ENCODE data around the gene EML3. TPM values are rescaled to one million over a fixed set of nuclear protein-coding genes. Genes with fewer than 3 reads are reported as not detected.

Gene EML3
- total and polyA plus RNA-seq, 7 experiments from 2014 or later, result 14.6 to 209 (median 169) TPM

DNA sequence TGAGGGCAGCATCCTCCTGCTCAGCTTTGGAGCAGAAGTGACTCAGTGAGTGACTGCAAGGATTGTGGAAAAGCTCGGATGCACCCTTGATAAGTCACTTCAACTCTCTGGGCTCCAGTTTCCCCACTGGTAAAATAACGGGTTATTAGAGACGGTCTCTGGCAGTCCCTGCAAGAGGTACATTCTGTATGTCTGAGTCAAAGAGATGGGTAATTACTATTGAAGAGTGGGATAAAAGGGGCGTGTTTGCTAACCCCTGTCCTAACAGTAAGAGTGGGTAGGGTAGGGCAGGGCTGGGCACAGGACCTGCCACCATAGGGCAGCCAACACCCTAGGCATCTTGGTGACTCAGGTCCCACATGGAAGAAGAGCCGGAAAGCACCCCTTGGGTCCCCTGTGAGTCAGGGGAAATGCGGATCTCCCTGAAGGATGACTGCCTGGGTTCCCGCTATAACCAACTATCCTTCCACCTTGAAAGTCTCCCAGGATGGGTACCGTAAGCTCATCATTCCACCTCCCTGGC is 58.7 kb downstream of the EML3 start:
- H3K9me3 Mint-ChIP-seq, result peaks cover 0 to 5% (median 0%) of the 10 kb centered on the region in 11 donors
- no peak for DNase-seq
- peaks cover 0 to 10% (median 0%) of the 10 kb centered on the region in 5 donors for H3K27me3 Mint-ChIP-seq
- H3K4me3 Mint-ChIP-seq, result peak overlapping the region in 9 of 10 donors; percentile 38 to 91 (median 85)
- H3K4me3 ChIP-seq (ENCODE audit: low read length), result peak overlapping the region; percentile 16
- H3K36me3 Mint-ChIP-seq, result peaks cover 0 to 8% (median 3%) of the 10 kb centered on the region in 5 donors
- H3K4me1 Mint-ChIP-seq, result peaks cover 64 to 85% (median 81%) of the 10 kb centered on the region in 7 donors
- peak overlapping the region; percentile 87 for H3K27ac ChIP-seq (ENCODE audit: low read depth, low read length)
- no peaks in the 10 kb centered on the region for H3K27me3 ChIP-seq (ENCODE audit: control insufficient read depth in 2 of 2, insufficient read depth in 2 of 2, low read length in 2 of 2)
- no peaks in the 10 kb centered on the region for H3K9me3 ChIP-seq (ENCODE audit: control insufficient read depth in 2 of 3, low read length in 3 of 3)
- peaks cover 0 to 4% (median 0%) of the 10 kb centered on the region in 3 experiments for H3K36me3 ChIP-seq (ENCODE audit: control insufficient read depth in 2 of 3, insufficient read depth in 3 of 3, low read length in 3 of 3)
- CTCF ChIA-PET, result interaction anchor here (0.6 to 7.3 kb wide), 5 partner anchors 10 to 215 kb away, joined by 3 to 62 read pairs (median 11); no protein-coding TSS in a partner anchor
- H3K27ac Mint-ChIP-seq, result peak overlapping the region; percentile 87 to 100 (median 98)
- H3K4me1 ChIP-seq (ENCODE audit: control insufficient read depth in 2 of 2, insufficient read depth in 2 of 2, low read length in 2 of 2), result peaks cover 77 to 78% of the 10 kb centered on the region in 2 donors
- POLR2A ChIA-PET, result interaction anchor here (0.8 to 10.5 kb wide), 14 partner anchors 10 to 301 kb away, joined by 3 to 92 read pairs (median 6); partner anchors contain the start of genes BSCL2, C11orf98, CSKMT and EEF1G
- ATAC-seq, result no peak
- intact Hi-C loops (cut with micrococcal nuclease), result loop anchor here (1.0 to 10.0 kb wide), 5 partner anchors 173 to 1569 kb away; partner anchors contain the start of genes FTH1 (in 1 of the 2) and HNRNPUL2 (in 1 of the 2)

DNA sequence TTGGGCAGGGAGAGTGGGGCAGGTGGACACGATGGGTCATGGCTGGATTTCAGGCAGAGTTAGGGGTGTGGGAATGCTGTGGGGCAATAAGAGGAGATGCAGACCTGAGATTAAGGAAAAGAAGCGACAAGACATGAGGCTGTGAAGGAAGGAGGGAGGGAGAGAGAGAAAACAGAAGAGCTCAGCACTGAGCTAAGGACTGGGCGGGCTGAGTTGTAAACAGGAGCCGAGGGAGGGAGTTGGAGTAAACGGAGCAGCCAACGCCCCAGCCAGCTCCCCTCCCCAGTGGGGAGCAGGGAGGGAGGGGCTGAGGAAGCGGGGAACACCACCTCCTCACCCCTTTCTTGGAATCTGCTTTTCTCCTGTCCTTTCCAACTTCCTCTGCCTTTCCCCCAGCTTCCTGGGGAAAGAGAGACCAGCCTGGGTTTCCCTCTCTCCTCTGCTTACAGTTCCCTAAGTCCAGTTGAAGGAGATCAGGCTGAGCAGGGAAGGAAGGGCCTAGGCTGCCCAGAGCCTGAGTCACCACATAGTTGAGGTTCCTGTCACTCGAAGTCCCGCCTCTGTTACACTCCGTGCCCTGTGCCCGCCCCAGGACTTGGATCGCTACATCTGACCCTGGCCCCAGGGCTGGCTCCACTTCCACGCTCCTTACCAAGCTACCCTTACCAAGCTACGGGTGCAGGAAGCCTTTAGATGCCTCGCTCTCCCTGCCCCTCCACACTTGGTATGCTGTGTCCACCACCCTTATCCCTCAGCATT is 59.3 kb downstream of the EML3 start:
- Mint-ChIP-seq H3K27me3 (peaks cover 0 to 10% (median 0%) of the 10 kb centered on the region in 5 donors), H3K9me3 (peaks cover 0 to 5% (median 0%) of the 10 kb centered on the region in 11 donors), H3K4me1 (peaks cover 64 to 86% (median 84%) of the 10 kb centered on the region in 7 donors), H3K27ac (peak overlapping the region; percentile 87 to 100 (median 98)), H3K4me3 (peak overlapping the region; percentile 56 to 91 (median 80)), H3K36me3 (peaks cover 0 to 8% (median 3%) of the 10 kb centered on the region in 5 donors)
- no peaks in the 10 kb centered on the region for H3K27me3 ChIP-seq (ENCODE audit: control insufficient read depth in 2 of 2, insufficient read depth in 2 of 2, low read length in 2 of 2)
- no peaks in the 10 kb centered on the region for H3K9me3 ChIP-seq (ENCODE audit: control insufficient read depth in 2 of 3, low read length in 3 of 3)
- intact Hi-C loops (cut with micrococcal nuclease), result loop anchor here (1.0 to 10.0 kb wide), 5 partner anchors 174 to 1568 kb away; partner anchors contain the start of genes FTH1 (in 1 of the 2) and HNRNPUL2 (in 1 of the 2)
- ChIA-PET CTCF (interaction anchor here (0.8 to 7.3 kb wide), 6 partner anchors 7 to 159 kb away, joined by 3 to 62 read pairs (median 7); no protein-coding TSS in a partner anchor), POLR2A (interaction anchor here (0.6 to 10.5 kb wide), 17 partner anchors 10 to 328 kb away, joined by 3 to 92 read pairs (median 6); partner anchors contain the start of genes C11orf98, CSKMT, EEF1G and HNRNPUL2)
- H3K27ac ChIP-seq (ENCODE audit: low read depth, low read length), result peak overlapping the region; percentile 87
- H3K4me1 ChIP-seq (ENCODE audit: control insufficient read depth in 2 of 2, insufficient read depth in 2 of 2, low read length in 2 of 2), result peaks cover 72 to 77% of the 10 kb centered on the region in 2 donors
- no peaks in the 10 kb centered on the region for H3K36me3 ChIP-seq (ENCODE audit: control insufficient read depth in 2 of 3, insufficient read depth in 3 of 3, low read length in 3 of 3)
- DNase-seq (peak in 8 of 9 donors; percentile 48 to 80 (median 72)), ATAC-seq (peak; percentile 43)
- H3K4me3 ChIP-seq (ENCODE audit: low read length), result peak overlapping the region; percentile 23

DNA sequence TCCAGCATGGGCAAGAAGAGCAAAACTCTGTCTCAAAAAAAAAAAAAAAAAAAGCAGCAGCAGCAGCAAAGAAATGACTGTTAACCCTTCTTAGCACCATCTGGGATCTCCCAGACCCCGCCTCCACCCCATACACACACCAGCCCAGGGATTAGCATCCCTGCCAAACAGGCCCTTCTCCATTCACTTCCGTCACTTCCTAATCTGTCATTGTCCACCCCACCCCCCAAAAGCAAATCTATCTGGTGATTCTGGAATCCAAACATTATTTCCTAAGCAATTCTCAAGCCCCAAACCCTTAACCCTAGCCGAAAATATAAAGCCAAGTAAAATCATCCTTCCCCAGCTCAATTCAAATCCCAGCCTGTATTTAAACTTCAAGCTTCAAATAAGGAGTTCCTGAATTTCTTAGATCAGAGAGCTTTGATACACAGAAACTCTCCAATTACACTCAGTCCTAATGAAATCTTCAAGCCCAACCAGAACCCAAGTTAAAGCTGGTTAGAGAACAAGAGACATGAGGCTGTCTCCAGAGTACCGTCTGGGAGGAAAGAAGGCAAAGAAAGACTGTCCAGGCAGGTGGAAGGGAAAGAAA is 60.0 kb downstream of the EML3 start:
- intact Hi-C loops (cut with micrococcal nuclease), result loop anchor here (1.0 to 10.0 kb wide), 6 partner anchors 175 to 1568 kb away; partner anchors contain the start of genes FTH1 (in 1 of the 2) and HNRNPUL2 (in 1 of the 2)
- peaks cover 0 to 8% (median 3%) of the 10 kb centered on the region in 5 donors for H3K36me3 Mint-ChIP-seq
- peaks cover 0 to 5% (median 0%) of the 10 kb centered on the region in 11 donors for H3K9me3 Mint-ChIP-seq

More for the DNA sequence above, 60.0 kb downstream of the EML3 start:
- Histone ChIP-seq H3K9me3 (ENCODE audit: control insufficient read depth in 2 of 3, low read length in 3 of 3) (no peaks in the 10 kb centered on the region), H3K4me3 (ENCODE audit: low read length) (peak overlapping the region; percentile 23), H3K27me3 (ENCODE audit: control insufficient read depth in 2 of 2, insufficient read depth in 2 of 2, low read length in 2 of 2) (no peaks in the 10 kb centered on the region), H3K4me1 (ENCODE audit: control insufficient read depth in 2 of 2, insufficient read depth in 2 of 2, low read length in 2 of 2) (peaks cover 65 to 70% of the 10 kb centered on the region in 2 donors), H3K27ac (ENCODE audit: low read depth, low read length) (peak overlapping the region; percentile 87), H3K36me3 (ENCODE audit: control insufficient read depth in 2 of 3, insufficient read depth in 3 of 3, low read length in 3 of 3) (no peaks in the 10 kb centered on the region)
- peaks cover 0 to 13% (median 0%) of the 10 kb centered on the region in 5 donors for H3K27me3 Mint-ChIP-seq
- H3K4me1 Mint-ChIP-seq, result peaks cover 71 to 92% (median 87%) of the 10 kb centered on the region in 7 donors
- POLR2A ChIA-PET, result interaction anchor here (0.6 to 10.5 kb wide), 19 partner anchors 8 to 328 kb away, joined by 3 to 92 read pairs (median 6); partner anchors contain the start of genes C11orf98, CSKMT, EEF1G and HNRNPUL2
- H3K27ac Mint-ChIP-seq, result peak overlapping the region; percentile 87 to 100 (median 98)
- no peak for ATAC-seq
- CTCF ChIA-PET, result interaction anchor here (0.6 to 7.3 kb wide), 7 partner anchors 8 to 158 kb away, joined by 3 to 62 read pairs (median 4); no protein-coding TSS in a partner anchor
- no peak for DNase-seq
- H3K4me3 Mint-ChIP-seq, result peak overlapping the region; percentile 53 to 91 (median 80)

Small RNAs within 50 kb of the gene (microRNA-seq; reads per million reads assigned to microRNA genes)
- 2.1 reads per million for gene MIR6747 (ENCODE audit: borderline microRNAs expressed)

Other genes starting within 250 kb of the EML3 start
- gene SCGB1A1, start 193.7 kb downstream of the EML3 start, total RNA-seq, result not detected
- gene SCGB1A1, start 193.7 kb downstream of the EML3 start, polyA plus RNA-seq, result not detected
- 100 to 1,000 TPM; 174 to 622 (median 243) TPM for gene AHNAK, start 66.0 kb downstream of the EML3 start, total RNA-seq
- 1 to 10 TPM; 6.7 to 7.7 TPM for gene AHNAK, start 66.0 kb downstream of the EML3 start, polyA plus RNA-seq
- gene EEF1G, start 38.9 kb downstream of the EML3 start, total RNA-seq, result 1,000 to 10,000 TPM; 1,186 to 2,550 (median 2,338) TPM
- 1,000 to 10,000 TPM; 2,027 to 2,354 TPM for gene EEF1G, start 38.9 kb downstream of the EML3 start, polyA plus RNA-seq
- 10 to 100 TPM; 34.5 to 54.6 (median 37.4) TPM for gene TUT1, start 21.3 kb downstream of the EML3 start, total RNA-seq
- gene TUT1, start 21.3 kb downstream of the EML3 start, polyA plus RNA-seq, result 10 to 100 TPM; 20.2 to 25.4 TPM
- 100 to 1,000 TPM; 134 to 238 (median 199) TPM for gene MTA2, start 10.9 kb downstream of the EML3 start, total RNA-seq
- 10 to 100 TPM; 25.6 to 46.4 TPM for gene MTA2, start 10.9 kb downstream of the EML3 start, polyA plus RNA-seq
- 1 to 10 TPM; 1.2 to 2.4 (median 2.0) TPM for gene ROM1, start 482 bp upstream of the EML3 start, total RNA-seq
- gene ROM1, start 482 bp upstream of the EML3 start, polyA plus RNA-seq, result under 1 TPM in 1 of 2 donors, not detected in 1; 0.51 TPM
- 10 to 100 TPM; 55.8 to 78.1 (median 71.2) TPM for gene B3GAT3, start 9.2 kb upstream of the EML3 start, total RNA-seq
- gene B3GAT3, start 9.2 kb upstream of the EML3 start, polyA plus RNA-seq, result 10 to 100 TPM; 35.0 to 41.9 TPM
- 100 to 1,000 TPM; 203 to 313 (median 286) TPM for gene GANAB, start 33.8 kb upstream of the EML3 start, total RNA-seq
- gene GANAB, start 33.8 kb upstream of the EML3 start, polyA plus RNA-seq, result 100 to 1,000 TPM; 157 to 189 TPM
- 10 to 100 TPM; 14.0 to 33.8 (median 32.1) TPM for gene INTS5, start 40.5 kb upstream of the EML3 start, total RNA-seq
- 10 to 100 TPM; 39.1 to 72.2 TPM for gene INTS5, start 40.5 kb upstream of the EML3 start, polyA plus RNA-seq
- 100 to 1,000 TPM in 1 of 5 experiments, 10 to 100 TPM in 4; 23.2 to 103 (median 47.6) TPM for gene C11orf98, start 52.4 kb upstream of the EML3 start, total RNA-seq
- gene C11orf98, start 52.4 kb upstream of the EML3 start, polyA plus RNA-seq, result 10 to 100 TPM; 84.2 to 96.9 TPM
- gene CSKMT, start 52.5 kb upstream of the EML3 start, total RNA-seq, result 10 to 100 TPM in 4 of 5 experiments, 1 to 10 TPM in 1; 8.9 to 29.3 (median 23.7) TPM
- 1 to 10 TPM; 2.5 TPM for gene CSKMT, start 52.5 kb upstream of the EML3 start, polyA plus RNA-seq
- 1 to 10 TPM; 2.2 to 8.2 (median 5.8) TPM for gene UQCC3, start 58.9 kb upstream of the EML3 start, total RNA-seq
- gene UQCC3, start 58.9 kb upstream of the EML3 start, polyA plus RNA-seq, result 10 to 100 TPM in 1 of 2 donors, 1 to 10 TPM in 1; 9.1 to 11.1 TPM
- 10 to 100 TPM; 13.8 to 26.4 (median 20.8) TPM for gene LBHD1, start 59.5 kb upstream of the EML3 start, total RNA-seq
- 1 to 10 TPM; 3.5 to 5.9 TPM for gene LBHD1, start 59.5 kb upstream of the EML3 start, polyA plus RNA-seq
- gene UBXN1, start 66.3 kb upstream of the EML3 start, total RNA-seq, result 100 to 1,000 TPM; 114 to 215 (median 207) TPM
- 100 to 1,000 TPM; 218 to 256 TPM for gene UBXN1, start 66.3 kb upstream of the EML3 start, polyA plus RNA-seq
- under 1 TPM in 3 of 5 experiments, not detected in 2; 0.12 to 0.38 (median 0.24) TPM for gene LRRN4CL, start 76.8 kb upstream of the EML3 start, total RNA-seq
- not detected for gene LRRN4CL, start 76.8 kb upstream of the EML3 start, polyA plus RNA-seq
- gene BSCL2, start 94.6 kb upstream of the EML3 start, total RNA-seq, result 10 to 100 TPM; 28.4 to 53.9 (median 39.0) TPM
- gene BSCL2, start 94.6 kb upstream of the EML3 start, polyA plus RNA-seq, result 10 to 100 TPM; 57.9 to 63.5 TPM
- gene GNG3, start 94.9 kb upstream of the EML3 start, total RNA-seq, result not detected
- gene GNG3, start 94.9 kb upstream of the EML3 start, polyA plus RNA-seq, result not detected
- gene HNRNPUL2, start 114.7 kb upstream of the EML3 start, total RNA-seq, result 10 to 100 TPM; 43.4 to 77.5 (median 65.3) TPM
- gene HNRNPUL2, start 114.7 kb upstream of the EML3 start, polyA plus RNA-seq, result 1 to 10 TPM; 1.9 TPM
- 10 to 100 TPM; 13.1 to 53.0 (median 47.1) TPM for gene TTC9C, start 115.7 kb upstream of the EML3 start, total RNA-seq
- gene TTC9C, start 115.7 kb upstream of the EML3 start, polyA plus RNA-seq, result 10 to 100 TPM; 12.0 to 29.3 TPM
- gene ZBTB3, start 141.4 kb upstream of the EML3 start, total RNA-seq, result 10 to 100 TPM in 3 of 5 experiments, 1 to 10 TPM in 2; 6.4 to 24.1 (median 19.0) TPM
- 1 to 10 TPM; 4.1 to 7.7 TPM for gene ZBTB3, start 141.4 kb upstream of the EML3 start, polyA plus RNA-seq
- gene POLR2G, start 148.8 kb upstream of the EML3 start, total RNA-seq, result 100 to 1,000 TPM in 1 of 5 experiments, 10 to 100 TPM in 4; 62.7 to 109 (median 77.8) TPM
- gene POLR2G, start 148.8 kb upstream of the EML3 start, polyA plus RNA-seq, result 100 to 1,000 TPM; 225 to 245 TPM
- 10 to 100 TPM; 13.1 to 34.9 (median 24.1) TPM for gene TAF6L, start 158.6 kb upstream of the EML3 start, total RNA-seq
- 10 to 100 TPM in 1 of 2 donors, 1 to 10 TPM in 1; 8.4 to 13.9 TPM for gene TAF6L, start 158.6 kb upstream of the EML3 start, polyA plus RNA-seq
- 10 to 100 TPM; 23.2 to 72.3 (median 50.9) TPM for gene TMEM179B, start 174.6 kb upstream of the EML3 start, total RNA-seq
- gene TMEM179B, start 174.6 kb upstream of the EML3 start, polyA plus RNA-seq, result 100 to 1,000 TPM; 103 to 113 TPM
- gene TMEM223, start 179.2 kb upstream of the EML3 start, total RNA-seq, result 10 to 100 TPM in 3 of 5 experiments, 1 to 10 TPM in 2; 6.3 to 24.5 (median 21.0) TPM
- gene TMEM223, start 179.2 kb upstream of the EML3 start, polyA plus RNA-seq, result 10 to 100 TPM; 58.5 to 60.4 TPM
- gene NXF1, start 192.7 kb upstream of the EML3 start, total RNA-seq, result 100 to 1,000 TPM in 4 of 5 experiments, 10 to 100 TPM in 1; 92.1 to 421 (median 195) TPM
- gene NXF1, start 192.7 kb upstream of the EML3 start, polyA plus RNA-seq, result 100 to 1,000 TPM in 1 of 2 donors, 10 to 100 TPM in 1; 66.9 to 106 TPM
- gene STX5, start 219.3 kb upstream of the EML3 start, total RNA-seq, result 100 to 1,000 TPM in 2 of 5 experiments, 10 to 100 TPM in 3; 47.0 to 152 (median 57.3) TPM
- gene STX5, start 219.3 kb upstream of the EML3 start, polyA plus RNA-seq, result 10 to 100 TPM; 23.8 to 32.8 TPM
- gene TEX54, start 220.1 kb upstream of the EML3 start, total RNA-seq, result under 1 TPM in 1 of 5 experiments, not detected in 4; 0.89 TPM
- 1 to 10 TPM; 1.6 to 2.1 TPM for gene TEX54, start 220.1 kb upstream of the EML3 start, polyA plus RNA-seq
- 100 to 1,000 TPM in 4 of 5 experiments, 10 to 100 TPM in 1; 87.2 to 279 (median 102) TPM for gene WDR74, start 226.8 kb upstream of the EML3 start, total RNA-seq
- 10 to 100 TPM; 55.0 to 56.9 TPM for gene WDR74, start 226.8 kb upstream of the EML3 start, polyA plus RNA-seq